Measurements from ENCODE around the gene TMEM161A. TPM values are rescaled to one million over a fixed set of nuclear protein-coding genes. Genes with fewer than 3 reads are reported as not detected.
"Not testable (repeated sequence)": the region's sequence is repeated elsewhere in the genome, so short reads cannot be mapped to it uniquely, and the experiment has no call there.

TMEM161A gene
- total and polyA plus RNA-seq, 2 donors (not counting 1 experiment from before 2014, with no cell fraction given) = 23.6 to 44.0 TPM

DNA sequence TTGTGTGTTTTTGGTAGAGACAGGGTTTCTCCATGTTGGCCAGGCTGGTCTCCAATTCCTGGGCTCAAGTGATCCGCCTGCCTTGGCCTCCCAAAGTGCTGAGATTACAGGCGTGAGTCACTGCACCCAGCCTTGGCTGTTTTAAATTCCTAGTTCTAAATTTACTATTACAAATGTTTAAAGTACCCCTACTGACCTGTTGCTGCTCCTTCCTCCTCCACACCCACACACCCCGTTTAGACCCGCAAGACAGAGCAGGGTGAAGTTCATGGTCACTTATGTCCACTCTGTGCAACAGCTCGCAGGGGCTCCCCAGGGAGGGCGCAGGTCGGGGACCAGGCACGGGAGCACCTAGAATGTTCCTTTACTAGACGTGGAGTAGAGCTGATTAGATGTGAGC is 28.7 kb downstream of the TMEM161A start:
- Histone ChIP-seq H3K4me3 (ENCODE audit: control extremely low read depth in 1 of 5, extremely low read depth in 1 of 5, insufficient read depth in 1 of 5, low read depth in 2 of 5, low read length in 4 of 5) (no peak overlapping the region), H3K4me1 (ENCODE audit: control insufficient read depth in 2 of 2, insufficient read depth in 2 of 2, low read length in 2 of 2) (peaks cover 0 to 15% of the 10 kb centered on the region in 2 donors), H4K20me1 (ENCODE audit: control insufficient read depth, insufficient read depth, low read length, poor library complexity, severe bottlenecking) (no peaks in the 10 kb centered on the region), H3K9me3 (ENCODE audit: control extremely low read depth in 1 of 3, control insufficient read depth in 2 of 3, insufficient read depth in 1 of 3, low read length in 2 of 3) (no peaks in the 10 kb centered on the region), H3K9ac (ENCODE audit: low read length) (no peak overlapping the region), H3K36me3 (replicated peaks in 1 of 2; ENCODE audit: control extremely low read depth in 1 of 2, control insufficient read depth in 1 of 2, extremely low read depth in 1 of 2, insufficient read depth in 2 of 2, low read length in 1 of 2) (peaks cover 0 to 27% of the 10 kb centered on the region in 2 experiments), H3K79me2 (ENCODE audit: control insufficient read depth, insufficient read depth, low read length) (no peaks in the 10 kb centered on the region), H2AFZ (ENCODE audit: insufficient read depth, low read depth, low read length, poor library complexity, severe bottlenecking) (no peak overlapping the region), H3K27me3 (replicated peaks in 1 of 4; ENCODE audit: control extremely low read depth in 1 of 4, control insufficient read depth in 3 of 4, insufficient read depth in 4 of 4, low read length in 3 of 4) (no peaks in the 10 kb centered on the region), H3K4me2 (replicated peaks; ENCODE audit: low read depth, low read length, poor library complexity, severe bottlenecking) (no peak overlapping the region), H3K27ac (ENCODE audit: low read length in 2 of 2) (no peak overlapping the region)
- intact Hi-C loops (cut with micrococcal nuclease) = no loop called here
- Mint-ChIP-seq H3K4me3 (peak overlapping the region; percentile 39), H3K4me1 (peaks cover 28% of the 10 kb centered on the region), H3K27me3 (no peaks in the 10 kb centered on the region), H3K9me3 (ENCODE audit: insufficient read depth) (no peaks in the 10 kb centered on the region), H3K27ac (no peak overlapping the region)
- ChIA-PET POLR2A (no interaction called here), CTCF (interaction anchor here (1.3 to 1.4 kb wide), 2 partner anchors 54 to 55 kb away, joined by 3 to 5 read pairs; no protein-coding TSS in a partner anchor)
- ATAC-seq (ENCODE audit: low read depth) (no peak), DNase-seq (no peak)
- TF ChIP-seq, protein P1, sequence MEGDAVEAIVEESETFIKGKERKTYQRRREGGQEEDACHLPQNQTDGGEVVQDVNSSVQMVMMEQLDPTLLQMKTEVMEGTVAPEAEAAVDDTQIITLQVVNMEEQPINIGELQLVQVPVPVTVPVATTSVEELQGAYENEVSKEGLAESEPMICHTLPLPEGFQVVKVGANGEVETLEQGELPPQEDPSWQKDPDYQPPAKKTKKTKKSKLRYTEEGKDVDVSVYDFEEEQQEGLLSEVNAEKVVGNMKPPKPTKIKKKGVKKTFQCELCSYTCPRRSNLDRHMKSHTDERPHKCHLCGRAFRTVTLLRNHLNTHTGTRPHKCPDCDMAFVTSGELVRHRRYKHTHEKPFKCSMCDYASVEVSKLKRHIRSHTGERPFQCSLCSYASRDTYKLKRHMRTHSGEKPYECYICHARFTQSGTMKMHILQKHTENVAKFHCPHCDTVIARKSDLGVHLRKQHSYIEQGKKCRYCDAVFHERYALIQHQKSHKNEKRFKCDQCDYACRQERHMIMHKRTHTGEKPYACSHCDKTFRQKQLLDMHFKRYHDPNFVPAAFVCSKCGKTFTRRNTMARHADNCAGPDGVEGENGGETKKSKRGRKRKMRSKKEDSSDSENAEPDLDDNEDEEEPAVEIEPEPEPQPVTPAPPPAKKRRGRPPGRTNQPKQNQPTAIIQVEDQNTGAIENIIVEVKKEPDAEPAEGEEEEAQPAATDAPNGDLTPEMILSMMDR (IDR thresholded peaks at IDR 0.05) = no peak
- no peak for TF ChIP-seq EZH2 (IDR thresholded peaks at IDR 0.05; ENCODE audit: borderline replicate concordance, insufficient read depth, low read depth, low read length, poor library complexity, severe bottlenecking)
- WGBS (ENCODE audit: insufficient coverage) = 93% methylated on average over 7 of the region's 9 CpGs

- Histone ChIP-seq H3K36me3 (replicated peaks in 1 of 2; ENCODE audit: control extremely low read depth in 1 of 2, control insufficient read depth in 1 of 2, extremely low read depth in 1 of 2, insufficient read depth in 2 of 2, low read length in 1 of 2) (peaks cover 0 to 28% of the 10 kb centered on the region in 2 experiments), H2AFZ (ENCODE audit: insufficient read depth, low read depth, low read length, poor library complexity, severe bottlenecking) (no peak overlapping the region), H4K20me1 (ENCODE audit: control insufficient read depth, insufficient read depth, low read length, poor library complexity, severe bottlenecking) (no peaks in the 10 kb centered on the region), H3K4me1 (ENCODE audit: control insufficient read depth in 2 of 2, insufficient read depth in 2 of 2, low read length in 2 of 2) (peaks cover 0 to 15% of the 10 kb centered on the region in 2 donors), H3K27ac (ENCODE audit: low read length in 2 of 2) (no peak overlapping the region), H3K4me3 (ENCODE audit: control extremely low read depth in 1 of 5, extremely low read depth in 1 of 5, insufficient read depth in 1 of 5, low read depth in 2 of 5, low read length in 4 of 5) (no peak overlapping the region), H3K79me2 (ENCODE audit: control insufficient read depth, insufficient read depth, low read length) (no peaks in the 10 kb centered on the region), H3K9ac (ENCODE audit: low read length) (no peak overlapping the region), H3K9me3 (ENCODE audit: control extremely low read depth in 1 of 3, control insufficient read depth in 2 of 3, insufficient read depth in 1 of 3, low read length in 2 of 3) (no peaks in the 10 kb centered on the region), H3K27me3 (replicated peaks in 1 of 4; ENCODE audit: control extremely low read depth in 1 of 4, control insufficient read depth in 3 of 4, insufficient read depth in 4 of 4, low read length in 3 of 4) (no peaks in the 10 kb centered on the region), H3K4me2 (replicated peaks; ENCODE audit: low read depth, low read length, poor library complexity, severe bottlenecking) (no peak overlapping the region)
- WGBS (ENCODE audit: insufficient coverage) = 94% methylated on average over 7 of the region's 11 CpGs
- H3K9me3 Mint-ChIP-seq (ENCODE audit: insufficient read depth) = no peaks in the 10 kb centered on the region
- no peak for TF ChIP-seq EZH2 (IDR thresholded peaks at IDR 0.05; ENCODE audit: borderline replicate concordance, insufficient read depth, low read depth, low read length, poor library complexity, severe bottlenecking)
- TF ChIP-seq, protein P1 (IDR thresholded peaks at IDR 0.05) = no peak
- H3K4me3 Mint-ChIP-seq = no peak overlapping the region
- H3K27me3 Mint-ChIP-seq = no peaks in the 10 kb centered on the region
- no peak for ATAC-seq (ENCODE audit: low read depth)
- intact Hi-C loops (cut with micrococcal nuclease) = no loop called here
- ChIA-PET POLR2A (no interaction called here), CTCF (interaction anchor here (0.7 kb wide), 2 partner anchors 67 to 278 kb away, joined by 4 read pairs; no protein-coding TSS in a partner anchor)
- peaks cover 28% of the 10 kb centered on the region for H3K4me1 Mint-ChIP-seq
- H3K27ac Mint-ChIP-seq = no peak overlapping the region
- DNase-seq = no peak
Observed at GRCh38 chr19:19107654-19108053, 30.6 kb downstream of the TMEM161A start.

GRCh38 chr19:19106938-19107337 is 31.3 kb downstream of the TMEM161A start:
- H3K36me3 ChIP-seq (replicated peaks in 1 of 2; ENCODE audit: control extremely low read depth in 1 of 2, control insufficient read depth in 1 of 2, extremely low read depth in 1 of 2, insufficient read depth in 2 of 2, low read length in 1 of 2) = peaks cover 0 to 28% of the 10 kb centered on the region in 2 experiments
- ChIA-PET CTCF (interaction anchor here (0.7 to 2.3 kb wide), 3 partner anchors 9 to 278 kb away, joined by 3 to 8 read pairs (median 4); no protein-coding TSS in a partner anchor), POLR2A (interaction anchor here (0.7 kb wide), 1 partner anchor 53 kb away, joined by 7 read pairs; no protein-coding TSS in a partner anchor)
- intact Hi-C loops (cut with micrococcal nuclease); H3K27me3 ChIP-seq (replicated peaks in 1 of 4; ENCODE audit: control extremely low read depth in 1 of 4, control insufficient read depth in 3 of 4, insufficient read depth in 4 of 4, low read length in 3 of 4); H3K9me3 Mint-ChIP-seq (ENCODE audit: insufficient read depth); DNase-seq; H2AFZ ChIP-seq (ENCODE audit: insufficient read depth, low read depth, low read length, poor library complexity, severe bottlenecking); H3K9me3 ChIP-seq (ENCODE audit: control extremely low read depth in 1 of 3, control insufficient read depth in 2 of 3, insufficient read depth in 1 of 3, low read length in 2 of 3); H4K20me1 ChIP-seq (ENCODE audit: control insufficient read depth, insufficient read depth, low read length, poor library complexity, severe bottlenecking); H3K27ac Mint-ChIP-seq; H3K4me2 ChIP-seq (replicated peaks; ENCODE audit: low read depth, low read length, poor library complexity, severe bottlenecking); H3K27me3 Mint-ChIP-seq; ATAC-seq (ENCODE audit: low read depth); H3K9ac ChIP-seq (ENCODE audit: low read length); H3K4me3 Mint-ChIP-seq; H3K79me2 ChIP-seq (ENCODE audit: control insufficient read depth, insufficient read depth, low read length); H3K27ac ChIP-seq (ENCODE audit: low read length in 2 of 2); H3K4me3 ChIP-seq (ENCODE audit: control extremely low read depth in 1 of 5, extremely low read depth in 1 of 5, insufficient read depth in 1 of 5, low read depth in 2 of 5, low read length in 4 of 5): not testable (repeated sequence)
- H3K4me1 Mint-ChIP-seq = peaks cover 24% of the 10 kb centered on the region
- WGBS (ENCODE audit: insufficient coverage) = 100% methylated on average over 5 of the region's 7 CpGs
- peaks cover 0 to 13% of the 10 kb centered on the region in 2 donors for H3K4me1 ChIP-seq (ENCODE audit: control insufficient read depth in 2 of 2, insufficient read depth in 2 of 2, low read length in 2 of 2)
